GM23338 (cell line): ENCODE results near the gene ANGPTL3. TPM values are rescaled to one million over a fixed set of nuclear protein-coding genes. Genes with fewer than 3 reads are reported as not detected.

Experiments
- polyA plus RNA-seq: library from polyadenylated mRNA; unstranded; fragments of >200 nt; fragmentation: Nextera tagmentation; extraction: Ambion mirVana; gene quantifications from 2 replicates; pipeline ENCODE4 v1.2.1, GENCODE V29; 2016
- total RNA-seq: library from RNA; depleted of rRNA; stranded (reverse); fragments of >200 nt; shearing (Covaris generic); gene quantifications from 2 replicates; pipeline ENCODE4 v1.2.3, GENCODE V29; 2014; rRNA removed

The ANGPTL3 gene
- total and polyA plus RNA-seq, 2 experiments from 2014 or later: 0.16 TPM; not detected in 1

Other genes with a start within 250 kb of the ANGPTL3 start
- 45.2 and 45.6 TPM in 2 replicates for gene USP1, start 160.5 kb upstream of the ANGPTL3 start, total RNA-seq
- gene USP1, start 160.5 kb upstream of the ANGPTL3 start, polyA plus RNA-seq: 53.3 and 74.6 TPM in 2 replicates
- 37.3 and 37.4 TPM in 2 replicates for gene DOCK7, start 90.9 kb downstream of the ANGPTL3 start, total RNA-seq
- 11.9 and 20.5 TPM in 2 replicates for gene DOCK7, start 90.9 kb downstream of the ANGPTL3 start, polyA plus RNA-seq
- 15.7 and 22.1 TPM in 2 replicates for gene ATG4C, start 186.6 kb downstream of the ANGPTL3 start, total RNA-seq
- 13.7 and 18.6 TPM in 2 replicates for gene ATG4C, start 186.6 kb downstream of the ANGPTL3 start, polyA plus RNA-seq